Loucy (cell line): Measurements from ENCODE around the gene LPP.
A peak's percentile ranks its signal among the peaks of the same experiment; 100 is the strongest.

Source experiments
- H2AFZ ChIP-seq: fragments of 200-600 bp; sonication (generic); 2 replicates; pipeline ENCODE4 v1.6.0; 2016; ENCODE audit warnings: antibody characterized with exemption, mild to moderate bottlenecking, low read length, moderate library complexity
- H3F3A ChIP-seq: fragments of 200-600 bp; 2 replicates; pipeline ENCODE4 v1.6.0; 2016; ENCODE audit warnings: antibody characterized with exemption, low read depth, mild to moderate bottlenecking
- H3K27me3 ChIP-seq: fragments of 200-600 bp; sonication (generic); 2 replicates; pipeline ENCODE4 v1.6.1; 2014; ENCODE audit warnings: low read length, mild to moderate bottlenecking; ENCODE audit not compliant: insufficient read depth, poor library complexity, severe bottlenecking
- H3K36me3 ChIP-seq: fragments of 200-600 bp; sonication (generic); 2 replicates; pipeline ENCODE4 v1.6.1; 2016; ENCODE audit warnings: low read length; ENCODE audit not compliant: insufficient read depth
- H3K4me1 ChIP-seq: fragments of 200-600 bp; sonication (generic); 2 replicates; pipeline ENCODE4 v1.5.1; 2014; ENCODE audit warnings: low read length, mild to moderate bottlenecking; ENCODE audit not compliant: insufficient read depth, poor library complexity, severe bottlenecking
- H3K4me2 ChIP-seq: fragments of 200-600 bp; sonication (generic); 2 replicates; pipeline ENCODE4 v1.6.0; 2014; ENCODE audit warnings: antibody characterized with exemption, low read length, low read depth, mild to moderate bottlenecking; ENCODE audit not compliant: poor library complexity, severe bottlenecking
- H3K4me3 ChIP-seq: fragments of 200-600 bp; sonication (generic); 2 replicates; pipeline ENCODE4 v1.5.1; 2014; ENCODE audit warnings: low read length, mild to moderate bottlenecking, mixed read lengths; ENCODE audit not compliant: poor library complexity, severe bottlenecking
- H3K79me2 ChIP-seq: fragments of 200-600 bp; sonication (generic); 2 replicates; pipeline ENCODE4 v1.6.1; 2014; ENCODE audit warnings: low read length; ENCODE audit not compliant: insufficient read depth
- H3K9ac ChIP-seq: fragments of 200-600 bp; sonication (generic); 2 replicates; pipeline ENCODE4 v1.6.0; 2014; ENCODE audit warnings: mild to moderate bottlenecking, low read depth, low read length, moderate library complexity; ENCODE audit not compliant: poor library complexity, severe bottlenecking
- H3K9me2 ChIP-seq: fragments of 200-600 bp; sonication (generic); replicated peaks from 2 replicates; pipeline ENCODE4 v1.6.1; 2016; ENCODE audit warnings: low read depth, low read length, mixed read lengths
- H3K9me3 ChIP-seq: fragments of 200-600 bp; sonication (generic); 2 replicates; pipeline ENCODE4 v1.6.1; 2014; ENCODE audit warnings: mild to moderate bottlenecking, antibody characterized with exemption, low read length, low read depth; ENCODE audit not compliant: insufficient read depth
- H4K20me1 ChIP-seq: fragments of 200-600 bp; sonication (generic); 2 replicates; pipeline ENCODE4 v1.6.0; 2014; ENCODE audit warnings: antibody characterized with exemption, low read length, mild to moderate bottlenecking; ENCODE audit not compliant: insufficient read depth, poor library complexity, severe bottlenecking
- CTCF ChIP-seq: fragments of 200-600 bp; sonication (generic); conservative IDR thresholded peaks from 2 replicates; pipeline ENCODE4 v1.5.1; 2014; ENCODE audit warnings: mild to moderate bottlenecking, antibody characterized with exemption, low read length
- EZH2phosphoT487 ChIP-seq: fragments of 200-600 bp; IDR thresholded peaks from 2 replicates; pipeline ENCODE4 v1.6.1; 2018; ENCODE audit warnings: antibody characterized with exemption, mild to moderate bottlenecking, moderate library complexity, borderline replicate concordance

LPP gene

GRCh38 chr3:188106887-188107830 lies 46.8 kb upstream of the LPP start:
- Histone ChIP-seq H3K9me3 (no peaks in the 10 kb centered on the region), H2AFZ (no peak overlapping the region), H3K4me2 (no peak overlapping the region), H3K27me3 (no peaks in the 10 kb centered on the region), H4K20me1 (no peaks in the 10 kb centered on the region), H3K4me3 (no peak overlapping the region), H3F3A (no peaks in the 10 kb centered on the region), H3K36me3 (no peaks in the 10 kb centered on the region), H3K9me2 (no peaks in the 10 kb centered on the region), H3K4me1 (peaks cover 20% of the 10 kb centered on the region), H3K9ac (no peak overlapping the region), H3K79me2 (no peaks in the 10 kb centered on the region)
- TF ChIP-seq EZH2phosphoT487 (no peak), CTCF (no peak)

- Histone ChIP-seq H2AFZ (no peak overlapping the region), H3K4me2 (peak overlapping the region; percentile 20)
Measured at GRCh38 chr3:188108703-188109412, 45.1 kb upstream of the LPP start.

More at GRCh38 chr3:188108703-188109412, 45.1 kb upstream of the LPP start:
- Histone ChIP-seq H3K4me3 (no peak overlapping the region), H3K36me3 (no peaks in the 10 kb centered on the region), H3K9ac (no peak overlapping the region), H4K20me1 (no peaks in the 10 kb centered on the region), H3F3A (no peaks in the 10 kb centered on the region), H3K79me2 (no peaks in the 10 kb centered on the region), H3K27me3 (no peaks in the 10 kb centered on the region), H3K9me3 (no peaks in the 10 kb centered on the region), H3K4me1 (peaks cover 20% of the 10 kb centered on the region), H3K9me2 (no peaks in the 10 kb centered on the region)
- no peak for TF ChIP-seq CTCF
- TF ChIP-seq EZH2phosphoT487 = no peak
